Naive thymus-derived CD4-positive, alpha-beta T cell (primary cell): ENCODE measurements around the gene FGF2. TPM values are rescaled to one million over a fixed set of nuclear protein-coding genes. Genes with fewer than 3 reads are reported as not detected.

ENCODE experiments used
- ATAC-seq: fragments of 150-1000 bp; cut with Tn5 transposase; 2 replicates; pipeline ENCODE4 v1.10.0; 2021; ENCODE audit warnings: mild to moderate bottlenecking, moderate library complexity
- CTCF ChIA-PET: fragments of 350-600 bp; sonication (Branson Sonifier 250); formaldehyde crosslinking; loops from one replicate; lab custom pipeline; 2021; ENCODE audit warnings: antibody characterized with exemption; lab: Charles Lee
- POLR2A ChIA-PET: fragments of 350-600 bp; sonication (Branson Sonifier 250); formaldehyde crosslinking; loops from one replicate; lab custom pipeline; 2021; ENCODE audit warnings: antibody characterized with exemption, inconsistent platforms; lab: Charles Lee
- DNase-seq, 9 donors: peaks; one replicate each; pipeline versions ENCODE4 v3.0.0 to v3.0.0-alpha.2; 2020 to 2022; ENCODE audit warnings: mixed read lengths in 1 of 9
- H3K27ac ChIP-seq: one replicate; pipeline ENCODE4 v1.7.0; 2013; ENCODE audit warnings: mild to moderate bottlenecking, low read depth, low read length, moderate library complexity
- H3K27me3 ChIP-seq, 2 donors: one replicate each; pipeline ENCODE4 v1.7.0; 2013; ENCODE audit warnings: low read length in 2 of 2, mild to moderate bottlenecking in 2 of 2, moderate library complexity in 2 of 2; ENCODE audit not compliant: control insufficient read depth in 2 of 2, insufficient read depth in 2 of 2
- H3K36me3 ChIP-seq, 3 experiments: 1 replicate in 2 of 3; 2 replicates in 1 of 3; pipeline ENCODE4 v1.7.0; 2013; ENCODE audit warnings: low read length in 3 of 3, mild to moderate bottlenecking in 3 of 3, moderate library complexity in 1 of 3; ENCODE audit not compliant: insufficient read depth in 3 of 3, control insufficient read depth in 2 of 3
- H3K4me1 ChIP-seq, 2 donors: one replicate each; pipeline ENCODE4 v1.7.0; 2013; ENCODE audit warnings: low read length in 2 of 2, mild to moderate bottlenecking in 2 of 2, moderate library complexity in 1 of 2; ENCODE audit not compliant: control insufficient read depth in 2 of 2, insufficient read depth in 2 of 2
- H3K4me3 ChIP-seq: 2 replicates; pipeline ENCODE4 v1.7.0; 2013; ENCODE audit warnings: mild to moderate bottlenecking, low read length
- H3K9me3 ChIP-seq, 3 experiments: 1 replicate in 2 of 3; 2 replicates in 1 of 3; pipeline ENCODE4 v1.7.0; 2013; ENCODE audit warnings: low read length in 3 of 3; ENCODE audit not compliant: control insufficient read depth in 2 of 3
- H3K27ac Mint-ChIP-seq, 9 donors: one replicate each; pipeline ENCODE4 v1.8.0; 2020 to 2022; ENCODE audit warnings: mixed read lengths in 9 of 9, mild to moderate bottlenecking in 8 of 9, moderate library complexity in 5 of 9, inconsistent platforms in 2 of 9
- H3K27me3 Mint-ChIP-seq, 5 donors: one replicate each; pipeline ENCODE4 v1.8.0; 2021 to 2022; ENCODE audit warnings: mixed read lengths in 5 of 5, mild to moderate bottlenecking in 1 of 5
- H3K36me3 Mint-ChIP-seq, 5 donors: one replicate each; pipeline ENCODE4 v1.8.0; 2020 to 2022; ENCODE audit warnings: mixed read lengths in 5 of 5, mild to moderate bottlenecking in 3 of 5, inconsistent platforms in 1 of 5
- H3K4me1 Mint-ChIP-seq, 7 donors: one replicate each; pipeline ENCODE4 v1.8.0; 2020 to 2022; ENCODE audit warnings: mixed read lengths in 7 of 7, mild to moderate bottlenecking in 3 of 7, inconsistent platforms in 1 of 7
- H3K4me3 Mint-ChIP-seq, 10 donors: one replicate each; pipeline ENCODE4 v1.8.0; 2020 to 2022; ENCODE audit warnings: mild to moderate bottlenecking in 10 of 10, mixed read lengths in 10 of 10, moderate library complexity in 6 of 10, inconsistent platforms in 2 of 10
- H3K9me3 Mint-ChIP-seq, 11 donors: one replicate each; pipeline ENCODE4 v1.8.0; 2020 to 2022; ENCODE audit warnings: mixed read lengths in 11 of 11, mild to moderate bottlenecking in 4 of 11, inconsistent platforms in 1 of 11, moderate library complexity in 1 of 11
- intact Hi-C, 2 donors: fragments of 100-400 bp; cut with micrococcal nuclease; formaldehyde crosslinking; loops; one replicate each; pipeline ENCODE4 v1.15.1; 2023
- polyA plus RNA-seq, 2 donors: library from polyadenylated mRNA; unstranded; fragments of 300-500 nt; fragmentation: Illumina TruSeq; gene quantifications; one replicate each; pipeline ENCODE4 v1.2.3, GENCODE V29; 2021
- total RNA-seq, 6 experiments: library from RNA in 5 of 6; stranded (reverse) in 5 of 6; gene quantifications; 1 replicate in 5 of 6; 2 replicates in 1 of 6; pipeline ENCODE4 v1.2.3 and lab custom pipeline; 2021 to 2026

Gene FGF2
- total and polyA plus RNA-seq, 7 experiments from 2014 or later = 0.51 TPM; not detected in 6

GRCh38 chr4:122899682-122900081 is 73.1 kb downstream of the FGF2 start:
- Mint-ChIP-seq H3K4me3 (no peak overlapping the region), H3K27ac (no peak overlapping the region), H3K9me3 (no peaks in the 10 kb centered on the region), H3K36me3 (peaks cover 0 to 14% (median 6%) of the 10 kb centered on the region in 5 donors), H3K4me1 (no peaks in the 10 kb centered on the region), H3K27me3 (no peaks in the 10 kb centered on the region)
- Histone ChIP-seq H3K4me3 (no peak overlapping the region), H3K27ac (no peak overlapping the region), H3K36me3 (no peaks in the 10 kb centered on the region), H3K4me1 (no peaks in the 10 kb centered on the region), H3K27me3 (no peaks in the 10 kb centered on the region), H3K9me3 (no peaks in the 10 kb centered on the region)
- ATAC-seq (no peak), DNase-seq (no peak)
- ChIA-PET POLR2A (no interaction called here), CTCF (no interaction called here)
- intact Hi-C loops = no loop called here

DNA sequence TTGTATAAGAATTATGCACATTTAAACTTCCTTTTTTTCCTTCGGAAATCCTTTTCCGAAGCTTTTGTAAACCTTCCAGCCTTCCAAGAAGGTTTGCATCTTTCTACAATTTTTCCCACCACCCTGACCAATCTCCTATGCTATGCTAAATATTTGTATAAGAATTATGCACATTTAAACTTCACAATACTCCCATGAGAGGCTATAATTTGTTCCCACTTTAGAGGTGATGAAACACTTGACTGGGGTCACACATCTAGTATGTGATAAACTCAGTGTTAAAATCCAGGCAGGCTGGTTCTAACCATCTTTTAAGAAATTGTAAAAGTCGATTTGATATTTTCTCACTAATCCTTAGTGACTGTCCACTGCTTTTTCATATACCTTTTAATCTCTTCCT is 73.7 kb downstream of the FGF2 start:
- ATAC-seq = no peak
- DNase-seq = no peak
- H3K36me3 ChIP-seq = no peaks in the 10 kb centered on the region
- no peaks in the 10 kb centered on the region for H3K9me3 ChIP-seq
- H3K9me3 Mint-ChIP-seq = no peaks in the 10 kb centered on the region
- peaks cover 0 to 16% (median 7%) of the 10 kb centered on the region in 5 donors for H3K36me3 Mint-ChIP-seq
- intact Hi-C loops = no loop called here
- ChIA-PET CTCF (no interaction called here), POLR2A (no interaction called here)
- no peak overlapping the region for H3K27ac ChIP-seq
- H3K4me3 ChIP-seq = no peak overlapping the region
- no peaks in the 10 kb centered on the region for H3K4me1 ChIP-seq
- H3K4me1 Mint-ChIP-seq = no peaks in the 10 kb centered on the region
- no peak overlapping the region for H3K27ac Mint-ChIP-seq
- no peaks in the 10 kb centered on the region for H3K27me3 Mint-ChIP-seq
- no peaks in the 10 kb centered on the region for H3K27me3 ChIP-seq
- no peak overlapping the region for H3K4me3 Mint-ChIP-seq

- Mint-ChIP-seq H3K4me3 (no peak overlapping the region), H3K27ac (no peak overlapping the region), H3K9me3 (no peaks in the 10 kb centered on the region), H3K27me3 (no peaks in the 10 kb centered on the region), H3K4me1 (no peaks in the 10 kb centered on the region), H3K36me3 (peaks cover 0 to 18% (median 8%) of the 10 kb centered on the region in 5 donors)
- DNase-seq (no peak), ATAC-seq (no peak)
- no peaks in the 10 kb centered on the region for H3K36me3 ChIP-seq
- H3K27ac ChIP-seq = no peak overlapping the region
- H3K9me3 ChIP-seq = no peaks in the 10 kb centered on the region
- POLR2A ChIA-PET = no interaction called here
- intact Hi-C loops = no loop called here
- CTCF ChIA-PET = interaction anchor here (0.6 kb wide), 1 partner anchor 119 kb away, joined by 3 read pairs; no protein-coding TSS in a partner anchor
- no peaks in the 10 kb centered on the region for H3K27me3 ChIP-seq
- H3K4me3 ChIP-seq = no peak overlapping the region
- no peaks in the 10 kb centered on the region for H3K4me1 ChIP-seq
Measured at GRCh38 chr4:122901247-122902010, 74.8 kb downstream of the FGF2 start.

GRCh38 chr4:122903766-122904288 is 77.2 kb downstream of the FGF2 start:
- no peak for ATAC-seq
- H3K27me3 Mint-ChIP-seq = no peaks in the 10 kb centered on the region
- no peak overlapping the region for H3K27ac Mint-ChIP-seq
- no peaks in the 10 kb centered on the region for H3K9me3 Mint-ChIP-seq
- Histone ChIP-seq H3K4me1 (no peaks in the 10 kb centered on the region), H3K4me3 (no peak overlapping the region), H3K27ac (no peak overlapping the region), H3K27me3 (no peaks in the 10 kb centered on the region), H3K36me3 (no peaks in the 10 kb centered on the region), H3K9me3 (no peaks in the 10 kb centered on the region)
- POLR2A ChIA-PET = no interaction called here
- intact Hi-C loops = no loop called here
- H3K4me1 Mint-ChIP-seq = no peaks in the 10 kb centered on the region
- H3K4me3 Mint-ChIP-seq = no peak overlapping the region
- DNase-seq = no peak
- CTCF ChIA-PET = interaction anchor here (1.1 kb wide), 1 partner anchor 173 kb away, joined by 3 read pairs; no protein-coding TSS in a partner anchor
- H3K36me3 Mint-ChIP-seq = peaks cover 0 to 22% (median 15%) of the 10 kb centered on the region in 5 donors

DNA sequence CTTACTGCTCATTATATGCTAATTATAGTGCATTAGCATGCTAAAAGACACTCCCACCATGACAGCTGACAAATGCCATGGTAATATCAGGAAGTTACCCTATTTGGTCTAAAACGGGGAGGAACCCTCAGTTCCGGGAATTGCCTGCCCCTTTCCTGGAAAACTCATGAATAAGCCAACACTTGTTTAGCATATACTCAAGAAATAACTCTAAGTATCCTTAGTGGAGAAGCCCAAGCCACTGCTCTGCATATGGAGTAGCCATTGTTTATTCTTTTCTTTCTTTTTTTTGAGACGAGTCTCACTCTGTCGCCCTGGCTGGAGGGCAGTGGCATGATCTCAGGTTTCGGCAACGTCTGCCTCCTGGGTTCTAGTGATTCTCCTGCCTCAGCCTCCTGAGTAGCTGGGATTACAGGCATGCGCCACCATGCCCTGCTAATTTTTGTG is 80.3 kb downstream of the FGF2 start:
- no peaks in the 10 kb centered on the region for H3K27me3 Mint-ChIP-seq
- intact Hi-C loops = no loop called here
- no peak for DNase-seq

DNA sequence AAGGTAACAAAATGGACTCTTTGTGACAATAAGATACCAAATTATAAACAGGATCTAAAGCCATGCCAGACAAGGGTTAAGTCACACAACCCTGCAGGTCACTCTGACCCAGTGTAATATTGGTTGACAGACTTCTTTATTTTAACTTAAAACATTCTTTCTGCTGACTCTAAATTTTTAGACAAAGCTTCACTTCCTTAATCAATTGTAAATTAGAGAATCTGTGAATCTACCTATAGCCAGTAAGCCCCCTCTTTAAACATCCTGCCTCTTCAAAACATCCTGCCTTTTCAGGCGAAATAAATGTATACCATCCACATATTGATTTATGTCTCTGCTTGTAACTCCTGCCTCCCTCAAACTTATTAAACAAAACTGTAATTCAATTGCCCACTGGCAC is 81.6 kb downstream of the FGF2 start:
- Histone ChIP-seq H3K9me3 (no peaks in the 10 kb centered on the region), H3K36me3 (no peaks in the 10 kb centered on the region), H3K27me3 (no peaks in the 10 kb centered on the region), H3K4me3 (no peak overlapping the region), H3K27ac (no peak overlapping the region), H3K4me1 (no peaks in the 10 kb centered on the region)
- H3K27me3 Mint-ChIP-seq = no peaks in the 10 kb centered on the region
- ChIA-PET POLR2A (no interaction called here), CTCF (no interaction called here)
- H3K36me3 Mint-ChIP-seq = peaks cover 0 to 23% (median 12%) of the 10 kb centered on the region in 5 donors
- intact Hi-C loops = no loop called here
- no peak for DNase-seq
- ATAC-seq = no peak
- H3K4me1 Mint-ChIP-seq = no peaks in the 10 kb centered on the region
- no peaks in the 10 kb centered on the region for H3K9me3 Mint-ChIP-seq
- H3K27ac Mint-ChIP-seq = no peak overlapping the region
- H3K4me3 Mint-ChIP-seq = no peak overlapping the region

More for the DNA sequence above, 80.3 kb downstream of the FGF2 start:
- no peaks in the 10 kb centered on the region for H3K36me3 ChIP-seq
- H3K27me3 ChIP-seq = no peaks in the 10 kb centered on the region
- H3K4me3 ChIP-seq = no peak overlapping the region
- no peaks in the 10 kb centered on the region for H3K4me1 Mint-ChIP-seq
- no peaks in the 10 kb centered on the region for H3K9me3 ChIP-seq
- no peak overlapping the region for H3K27ac ChIP-seq
- no peaks in the 10 kb centered on the region for H3K4me1 ChIP-seq
- no peak overlapping the region for H3K4me3 Mint-ChIP-seq
- H3K9me3 Mint-ChIP-seq = no peaks in the 10 kb centered on the region
- CTCF ChIA-PET = no interaction called here
- H3K27ac Mint-ChIP-seq = no peak overlapping the region
- H3K36me3 Mint-ChIP-seq = peaks cover 0 to 23% (median 10%) of the 10 kb centered on the region in 5 donors
- POLR2A ChIA-PET = no interaction called here
- ATAC-seq = no peak

- POLR2A ChIA-PET = no interaction called here
- peaks cover 0 to 19% (median 14%) of the 10 kb centered on the region in 5 donors for H3K36me3 Mint-ChIP-seq
- H3K9me3 Mint-ChIP-seq = no peaks in the 10 kb centered on the region
- H3K4me1 Mint-ChIP-seq = no peaks in the 10 kb centered on the region
- H3K27me3 ChIP-seq = no peaks in the 10 kb centered on the region
- H3K27me3 Mint-ChIP-seq = no peaks in the 10 kb centered on the region
- H3K9me3 ChIP-seq = no peaks in the 10 kb centered on the region
- ATAC-seq (no peak), DNase-seq (no peak)
- H3K4me1 ChIP-seq = no peaks in the 10 kb centered on the region
- no peaks in the 10 kb centered on the region for H3K36me3 ChIP-seq
- no peak overlapping the region for H3K27ac Mint-ChIP-seq
- H3K4me3 ChIP-seq = no peak overlapping the region
- H3K4me3 Mint-ChIP-seq = no peak overlapping the region
- CTCF ChIA-PET = no interaction called here
- H3K27ac ChIP-seq = no peak overlapping the region
- intact Hi-C loops = no loop called here
Measured at GRCh38 chr4:122909683-122910082, 83.1 kb downstream of the FGF2 start.
